Epidermal melanocyte (primary cell): ENCODE measurements around the gene NUS1.
"Not testable (repeated sequence)": the region's sequence is repeated elsewhere in the genome, so short reads cannot be mapped to it uniquely, and the experiment has no call there.

Experiments
- DNase-seq: peaks from one replicate; pipeline ENCODE4 v3.0.0; 2011; ENCODE audit warnings: low spot score; ENCODE audit not compliant: insufficient read length

NUS1 gene

GRCh38 chr6:117711369-117711768, 36.1 kb downstream of the NUS1 start:
- DNase-seq: no peak

- no peak for DNase-seq
Measured at GRCh38 chr6:117718895-117719294, 43.6 kb downstream of the NUS1 start.

- DNase-seq: not testable (repeated sequence)
Measured at GRCh38 chr6:117721520-117721919, 46.3 kb downstream of the NUS1 start.

GRCh38 chr6:117728626-117729025, 53.4 kb downstream of the NUS1 start:
- no peak for DNase-seq

GRCh38 chr6:117729613-117730012, 54.3 kb downstream of the NUS1 start:
- no peak for DNase-seq

- DNase-seq: no peak
Measured at GRCh38 chr6:117733341-117733740, 58.1 kb downstream of the NUS1 start.

- DNase-seq: no peak
Measured at GRCh38 chr6:117739869-117740268, 64.6 kb downstream of the NUS1 start.

GRCh38 chr6:117740605-117741004, 65.3 kb downstream of the NUS1 start:
- DNase-seq: no peak

- not testable (repeated sequence) for DNase-seq
Measured at GRCh38 chr6:117750675-117751074, 75.4 kb downstream of the NUS1 start.
